Stimulated activated naive CD4-positive, alpha-beta T cell treated with Interleukin-2 at 50 U/mL for 16 hours (primary cell): ENCODE data around the gene F2RL1.
"Not testable (repeated sequence)": the region's sequence is repeated elsewhere in the genome, so short reads cannot be mapped to it uniquely, and the experiment has no call there.

Experiments
- DNase-seq: peaks from one replicate; lab custom pipeline; 2025; lab: John Stamatoyannopoulos, UW

F2RL1 gene

DNA sequence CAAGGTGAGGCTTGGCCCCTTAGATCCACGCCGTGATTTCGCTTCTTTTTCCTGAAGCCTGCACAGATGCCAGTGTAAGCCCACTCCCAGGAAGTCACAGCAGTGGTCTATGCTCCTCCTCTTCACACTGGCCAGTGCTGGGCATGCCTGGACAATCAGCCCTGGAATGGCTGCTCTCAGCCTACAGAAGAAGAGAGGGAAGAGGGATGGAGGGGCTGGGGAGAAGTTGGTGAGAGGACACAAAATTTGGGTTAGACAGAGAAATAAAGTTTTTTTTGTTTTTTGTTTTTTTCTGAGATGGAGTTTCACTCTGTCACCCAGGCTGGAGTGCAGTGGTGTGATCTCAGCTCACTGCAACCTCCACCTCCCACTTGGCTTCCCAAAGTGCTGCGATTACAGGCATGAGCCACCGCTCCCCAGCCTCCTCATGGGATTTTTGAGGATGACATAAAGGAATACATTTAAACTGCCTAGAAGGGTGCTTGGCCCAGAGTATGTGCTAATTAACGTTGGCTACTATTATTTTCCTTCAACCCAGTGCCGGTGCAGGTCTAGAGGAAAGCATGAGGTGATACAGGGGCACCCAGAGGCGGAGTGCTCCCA is 31.8 kb downstream of the F2RL1 start:
- DNase-seq: no peak

GRCh38 chr5:76851728-76852369 is 33.0 kb downstream of the F2RL1 start:
- no peak for DNase-seq

DNA sequence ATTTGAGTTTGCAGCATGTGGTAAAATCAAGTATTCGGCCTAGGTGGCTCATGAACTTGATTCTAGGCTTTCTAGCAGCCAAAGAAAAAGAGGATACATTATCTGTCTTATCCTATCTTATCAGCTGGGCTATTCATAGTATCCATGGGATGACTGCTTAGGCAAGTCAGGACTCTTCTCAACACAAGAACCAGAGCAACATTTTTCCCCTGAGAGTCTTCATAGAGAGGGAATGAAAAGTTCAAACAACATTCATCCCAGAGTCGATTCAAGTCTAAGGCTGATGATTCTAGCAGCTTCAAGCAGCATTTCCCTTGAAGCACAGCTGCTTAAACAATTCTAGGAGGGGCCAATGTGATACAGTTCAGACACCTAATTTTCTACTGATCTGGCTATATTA is 33.9 kb downstream of the F2RL1 start:
- no peak for DNase-seq

DNA sequence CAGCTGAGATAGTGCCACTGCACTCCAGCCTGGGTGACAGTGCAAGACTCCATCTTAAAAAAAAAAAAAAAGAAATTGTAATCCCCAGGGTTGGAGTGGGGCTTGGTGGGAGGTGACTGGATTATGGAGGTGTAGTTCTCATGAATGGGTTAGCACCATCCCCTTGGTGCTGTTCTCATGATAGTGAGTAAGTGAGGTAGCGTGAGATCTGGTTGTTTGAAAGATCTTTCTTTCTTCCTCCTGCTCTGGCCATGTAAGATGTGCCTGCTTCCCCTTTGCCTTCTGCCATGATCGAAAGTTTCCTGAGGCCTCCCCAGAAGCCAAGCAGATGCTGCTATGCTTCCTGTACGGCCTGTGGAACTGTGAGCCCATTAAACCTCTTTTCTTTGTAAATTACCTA is 34.9 kb downstream of the F2RL1 start:
- not testable (repeated sequence) for DNase-seq

- no peak for DNase-seq
These were observed 35.8 kb downstream of the F2RL1 start for GRCh38 chr5:76854644-76855043.

DNA sequence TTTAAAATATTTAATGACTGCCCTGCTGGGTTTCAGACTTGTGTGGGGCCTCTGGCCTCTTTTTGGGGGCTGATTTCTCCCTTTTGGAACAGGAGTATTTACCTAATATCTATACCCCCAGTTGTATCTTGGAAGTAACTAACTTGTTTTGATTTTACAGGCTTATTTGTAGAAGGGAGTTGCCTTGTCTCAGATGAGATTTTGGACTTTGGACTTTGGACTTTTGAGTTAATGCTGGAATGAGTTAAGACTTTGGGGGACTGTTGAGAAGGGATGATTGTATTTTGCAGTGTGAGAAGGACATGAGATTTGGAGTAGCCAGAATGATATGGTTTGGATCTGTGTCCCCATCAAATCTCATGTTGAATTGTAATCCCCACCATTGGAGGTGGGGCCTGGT is 36.7 kb downstream of the F2RL1 start:
- not testable (repeated sequence) for DNase-seq

GRCh38 chr5:76855961-76856360 is 37.1 kb downstream of the F2RL1 start:
- DNase-seq: peak; percentile 1

DNA sequence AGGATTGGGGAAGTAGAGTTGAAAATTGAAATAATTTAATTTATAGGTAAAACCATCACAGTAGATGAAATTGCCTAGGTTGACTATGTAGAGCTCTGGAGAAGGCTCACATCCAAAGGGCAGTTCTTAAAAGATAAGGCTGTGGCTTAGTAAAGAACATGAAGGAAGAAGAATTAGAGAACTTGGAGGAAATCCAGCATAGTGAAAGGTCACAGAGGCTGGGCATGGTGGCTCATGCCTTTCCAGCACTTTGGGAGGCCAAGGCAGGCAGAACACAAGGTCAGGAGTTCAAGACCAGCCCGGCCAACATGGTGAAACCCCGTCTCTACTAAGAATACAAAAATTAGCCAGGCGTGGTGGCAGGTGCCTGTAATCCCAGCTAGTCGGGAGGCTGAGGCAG is 38.0 kb downstream of the F2RL1 start:
- DNase-seq: not testable (repeated sequence)

GRCh38 chr5:76859591-76860247 is 40.9 kb downstream of the F2RL1 start:
- no peak for DNase-seq

- no peak for DNase-seq
These were observed 42.8 kb downstream of the F2RL1 start for GRCh38 chr5:76861612-76862011.

DNA sequence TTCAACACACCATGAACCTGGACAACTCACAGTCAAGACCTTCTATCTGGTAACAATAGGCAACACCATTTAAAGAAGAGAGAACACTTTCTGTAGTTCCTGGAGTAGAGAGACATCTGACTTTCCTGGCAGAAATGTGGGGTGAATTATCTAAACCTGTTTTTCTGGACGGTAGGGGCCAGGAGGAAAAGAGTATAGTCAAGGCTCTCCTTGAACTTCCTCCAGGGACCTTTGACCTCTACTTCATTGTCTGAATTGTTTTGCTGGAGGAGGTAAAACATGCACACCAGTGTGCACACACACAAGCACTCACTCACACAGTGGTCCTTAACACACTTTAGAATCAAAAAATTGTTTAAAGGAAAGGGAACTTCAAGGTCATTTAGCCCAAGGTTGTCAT is 44.2 kb downstream of the F2RL1 start:
- no peak for DNase-seq

GRCh38 chr5:76866503-76866902 is 47.7 kb downstream of the F2RL1 start:
- no peak for DNase-seq

DNA sequence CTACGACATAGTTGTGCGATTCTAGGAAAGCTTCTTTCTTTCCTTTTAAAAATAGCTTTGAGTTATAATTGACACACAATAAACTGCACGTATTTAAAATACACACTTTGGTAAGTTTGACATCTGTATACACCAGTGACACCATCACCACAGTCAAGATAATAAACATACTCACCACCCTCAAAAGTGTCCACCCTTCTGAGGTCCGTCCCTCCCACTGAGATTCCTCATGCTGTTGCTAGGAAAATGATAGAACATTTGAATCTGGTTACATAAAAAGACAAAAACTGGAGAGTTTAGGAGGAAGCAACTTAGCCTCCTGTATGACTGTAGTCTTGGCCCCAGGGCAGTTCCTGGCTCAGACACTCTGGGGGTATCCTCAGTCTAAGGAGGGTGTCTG is 48.2 kb downstream of the F2RL1 start:
- DNase-seq: no peak

DNA sequence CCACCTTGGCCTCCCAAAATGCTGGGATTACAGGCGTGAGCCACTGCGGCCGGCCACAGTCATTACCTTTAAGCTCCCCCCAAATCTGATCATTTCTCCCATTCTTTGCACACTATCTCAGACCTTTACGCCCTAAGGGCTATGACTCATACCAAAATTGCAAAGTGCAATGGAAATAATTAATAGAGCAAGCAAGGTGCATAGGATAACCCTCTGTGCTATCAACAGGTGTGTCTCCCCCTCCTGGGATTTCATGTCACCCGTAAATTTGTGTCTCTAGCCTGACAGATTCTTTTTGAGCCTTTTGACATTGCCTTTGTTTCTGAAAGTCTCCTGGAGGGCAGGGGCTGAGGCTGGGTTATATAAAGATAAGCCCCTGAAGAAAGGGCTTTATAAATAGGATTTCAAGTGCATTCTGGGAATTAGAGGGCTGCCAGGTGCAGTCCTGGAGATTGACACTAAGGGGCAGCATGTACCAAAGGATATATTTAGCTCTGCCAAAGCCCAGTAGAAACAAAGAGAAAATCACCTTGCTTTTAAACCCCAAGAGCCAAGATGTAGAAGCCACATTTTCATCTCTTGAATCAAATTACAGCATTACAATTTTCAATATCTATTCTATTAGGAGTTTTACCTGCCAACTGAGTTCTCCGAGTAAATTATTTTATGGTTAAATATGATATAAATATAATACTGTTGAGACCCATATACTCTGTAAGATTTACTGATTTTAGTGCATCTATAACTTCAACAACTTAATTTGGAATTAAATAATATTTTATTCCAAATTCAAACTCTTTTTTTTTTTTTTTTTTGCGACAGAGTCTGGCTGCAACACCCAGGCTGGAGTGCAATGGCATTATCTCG is 49.2 kb downstream of the F2RL1 start:
- DNase-seq: peak; percentile 20

- no peak for DNase-seq
These were observed 51.2 kb downstream of the F2RL1 start for GRCh38 chr5:76870046-76870445.

DNA sequence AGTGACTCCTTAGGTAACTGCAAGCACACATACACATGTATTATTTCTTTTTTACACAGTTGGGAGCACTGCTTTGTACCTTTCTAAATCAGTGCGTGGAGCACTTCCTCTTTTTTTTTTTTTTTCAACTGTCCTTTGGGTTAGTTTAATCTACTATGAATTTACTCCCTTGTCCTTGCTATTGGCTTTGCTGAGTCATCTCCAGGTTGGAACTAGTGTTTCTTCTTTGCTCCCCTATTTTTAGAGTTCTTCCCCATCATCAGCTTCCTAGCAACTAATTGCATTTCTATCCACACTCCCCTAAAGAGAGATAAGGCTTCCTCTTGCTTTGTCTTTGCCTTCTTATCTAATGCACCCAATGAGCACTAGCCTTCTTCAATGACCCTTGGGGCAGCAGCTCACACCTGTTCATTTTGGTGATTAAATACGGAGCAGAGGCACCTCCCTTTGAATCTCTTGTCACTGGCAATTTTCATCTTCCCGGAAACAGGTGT is 55.3 kb downstream of the F2RL1 start:
- no peak for DNase-seq
